Measurements from ENCODE around the gene NACC2. TPM values are rescaled to one million over a fixed set of nuclear protein-coding genes. Genes with fewer than 3 reads are reported as not detected.

NACC2 gene
- total and polyA plus RNA-seq, 9 of the 15 experiments (the other 6 are each of a cell fraction or from before 2014, with no cell fraction given), result 0.70 to 25.1 (median 5.6) TPM

DNA sequence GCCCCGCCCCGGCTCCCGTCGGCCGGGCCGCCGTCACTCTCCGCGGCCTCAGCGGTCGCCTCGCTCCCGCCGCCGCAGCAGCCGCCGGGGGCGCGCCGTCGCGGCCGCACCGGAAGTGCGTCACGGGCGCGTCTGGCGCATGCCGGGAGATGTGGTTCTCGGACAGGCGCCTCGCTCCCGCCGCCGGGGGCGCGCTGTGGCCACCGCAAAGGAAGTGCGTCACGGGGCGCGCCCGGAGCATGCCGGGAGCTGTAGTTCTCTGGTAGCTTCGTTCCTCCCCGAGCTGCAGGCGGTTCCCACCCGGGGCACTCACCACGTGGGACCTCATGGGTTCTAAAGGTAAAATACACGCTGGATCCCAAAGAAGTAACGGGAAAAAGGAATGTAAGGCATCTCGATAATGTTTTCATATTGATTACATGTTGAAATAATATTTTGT lies 133.8 kb downstream of the NACC2 start, which contains the start of gene UBAC1 (continued):
- peak; percentile 20 for TF ChIP-seq TAF1 (IDR thresholded peaks at IDR 0.05; ENCODE audit: control insufficient read depth, extremely low read depth, insufficient read depth, low read length, severe bottlenecking)
- TF ChIP-seq CBX3 (IDR thresholded peaks at IDR 0.05; ENCODE audit: borderline replicate concordance in 1 of 2, low read length in 2 of 2), result no peak
- TF ChIP-seq, protein P1, sequence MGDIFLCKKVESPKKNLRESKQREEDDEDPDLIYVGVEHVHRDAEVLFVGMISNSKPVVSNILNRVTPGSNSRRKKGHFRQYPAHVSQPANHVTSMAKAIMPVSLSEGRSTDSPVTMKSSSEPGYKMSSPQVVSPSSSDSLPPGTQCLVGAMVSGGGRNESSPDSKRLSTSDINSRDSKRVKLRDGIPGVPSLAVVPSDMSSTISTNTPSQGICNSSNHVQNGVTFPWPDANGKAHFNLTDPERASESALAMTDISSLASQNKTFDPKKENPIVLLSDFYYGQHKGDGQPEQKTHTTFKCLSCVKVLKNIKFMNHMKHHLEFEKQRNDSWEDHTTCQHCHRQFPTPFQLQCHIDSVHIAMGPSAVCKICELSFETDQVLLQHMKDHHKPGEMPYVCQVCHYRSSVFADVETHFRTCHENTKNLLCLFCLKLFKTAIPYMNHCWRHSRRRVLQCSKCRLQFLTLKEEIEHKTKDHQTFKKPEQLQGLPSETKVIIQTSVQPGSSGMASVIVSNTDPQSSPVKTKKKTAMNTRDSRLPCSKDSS (IDR thresholded peaks at IDR 0.05; ENCODE audit: low read depth, partially characterized antibody), result no peak
- TF ChIP-seq HOXB6 (CRISPR knock-in tag; IDR thresholded peaks at IDR 0.05; ENCODE audit: borderline replicate concordance), result no peak
- TF ChIP-seq ERF (CRISPR knock-in tag; IDR thresholded peaks at IDR 0.05), result no peak
- TF ChIP-seq NBN (IDR thresholded peaks at IDR 0.05; ENCODE audit: low read depth), result no peak
- TF ChIP-seq CC2D1A (IDR thresholded peaks at IDR 0.05), result no peak
- TF ChIP-seq ZNF707 (CRISPR knock-in tag; conservative IDR thresholded peaks at IDR 0.05), result no peak
- TF ChIP-seq ZFP36 (IDR thresholded peaks at IDR 0.05; ENCODE audit: low read depth, low read length, partially characterized antibody), result no peak
- TF ChIP-seq ZNF347 (CRISPR knock-in tag; IDR thresholded peaks at IDR 0.05; ENCODE audit: low read depth), result no peak

All from K562 (cell line).